ENCODE measurements around the gene BICRA.

Gene BICRA

GRCh38 chr19:47646924-47647323 lies 38.0 kb downstream of the BICRA start:
- DNase-seq (ENCODE audit: insufficient read length, low spot score) (no peak), FAIRE-seq (no peak)
- no peak for TF ChIP-seq CTCF (IDR thresholded peaks at IDR 0.05; ENCODE audit: insufficient read depth, missing control alignments)

- no peak for TF ChIP-seq CTCF (IDR thresholded peaks at IDR 0.05; ENCODE audit: insufficient read depth, missing control alignments)
- no peak for DNase-seq (ENCODE audit: insufficient read length, low spot score)
- no peak for FAIRE-seq
Observed at GRCh38 chr19:47649588-47649987, 40.7 kb downstream of the BICRA start.

GRCh38 chr19:47650700-47651099 lies 41.8 kb downstream of the BICRA start:
- TF ChIP-seq CTCF (IDR thresholded peaks at IDR 0.05; ENCODE audit: insufficient read depth, missing control alignments) = no peak
- DNase-seq (ENCODE audit: insufficient read length, low spot score) (no peak), FAIRE-seq (no peak)

- no peak for DNase-seq (ENCODE audit: insufficient read length, low spot score)
- FAIRE-seq = no peak
- no peak for TF ChIP-seq CTCF (IDR thresholded peaks at IDR 0.05; ENCODE audit: insufficient read depth, missing control alignments)
Observed at GRCh38 chr19:47651132-47651531, 42.2 kb downstream of the BICRA start.

GRCh38 chr19:47651691-47652090 lies 42.8 kb downstream of the BICRA start:
- no peak for TF ChIP-seq CTCF (IDR thresholded peaks at IDR 0.05; ENCODE audit: insufficient read depth, missing control alignments)
- DNase-seq (ENCODE audit: insufficient read length, low spot score) = no peak
- FAIRE-seq = no peak

GRCh38 chr19:47652285-47652684 lies 43.4 kb downstream of the BICRA start:
- no peak for DNase-seq (ENCODE audit: insufficient read length, low spot score)
- TF ChIP-seq CTCF (IDR thresholded peaks at IDR 0.05; ENCODE audit: insufficient read depth, missing control alignments) = no peak
- FAIRE-seq = no peak

GRCh38 chr19:47653856-47654255 lies 44.9 kb downstream of the BICRA start:
- DNase-seq (ENCODE audit: insufficient read length, low spot score) = no peak
- FAIRE-seq = no peak
- no peak for TF ChIP-seq CTCF (IDR thresholded peaks at IDR 0.05; ENCODE audit: insufficient read depth, missing control alignments)
